ENCODE results near the gene GRB7. TPM values are rescaled to one million over a fixed set of nuclear protein-coding genes. Genes with fewer than 3 reads are reported as not detected.

GRB7 gene
- total and polyA plus RNA-seq, 10 donors, result 0.04 to 1.9 (median 0.51) TPM; not detected in 1

Small RNAs within 50 kb of the gene (microRNA-seq; reads per million reads assigned to microRNA genes)
- gene MIR4728, result 0.57 to 1.4 (median 1.4) reads per million in 3 donors

Small RNAs within 50 kb of the gene (small RNA-seq; reads per million reads assigned to genes)
- gene MIR4728, result 0 to 0.17 (median 0.04) reads per million in 4 donors

Other genes with a start within 250 kb of the GRB7 start
- not detected for gene NEUROD2, start 130.0 kb upstream of the GRB7 start, total RNA-seq
- gene NEUROD2, start 130.0 kb upstream of the GRB7 start, polyA plus RNA-seq, result under 1 TPM in 2 of 3 donors, not detected in 1; under 0.01 to 0.03 TPM
- not detected for gene PPP1R1B, start 111.0 kb upstream of the GRB7 start, total RNA-seq
- gene PPP1R1B, start 111.0 kb upstream of the GRB7 start, polyA plus RNA-seq, result under 1 TPM in 2 of 3 donors, not detected in 1; 0.06 to 0.26 TPM
- gene STARD3, start 100.8 kb upstream of the GRB7 start, total RNA-seq, result 100 to 1,000 TPM in 3 of 7 donors, 10 to 100 TPM in 4; 73.9 to 166 (median 98.7) TPM
- gene STARD3, start 100.8 kb upstream of the GRB7 start, polyA plus RNA-seq, result 100 to 1,000 TPM in 2 of 3 donors, 10 to 100 TPM in 1; 59.5 to 119 (median 102) TPM
- 1 to 10 TPM; 1.5 to 3.1 (median 2.2) TPM for gene TCAP, start 72.6 kb upstream of the GRB7 start, total RNA-seq
- gene TCAP, start 72.6 kb upstream of the GRB7 start, polyA plus RNA-seq, result 1 to 10 TPM; 1.6 to 3.2 (median 2.0) TPM
- 1 to 10 TPM in 1 of 7 donors, under 1 TPM in 2, not detected in 4; 0.47 to 2.4 (median 0.51) TPM for gene PNMT, start 69.5 kb upstream of the GRB7 start, total RNA-seq
- gene PNMT, start 69.5 kb upstream of the GRB7 start, polyA plus RNA-seq, result under 1 TPM; 0.28 to 0.93 (median 0.80) TPM
- 10 to 100 TPM; 15.5 to 27.4 (median 20.7) TPM for gene PGAP3, start 49.9 kb upstream of the GRB7 start, total RNA-seq
- gene PGAP3, start 49.9 kb upstream of the GRB7 start, polyA plus RNA-seq, result 10 to 100 TPM; 11.5 to 21.3 (median 18.3) TPM
- gene ERBB2, start 37.9 kb upstream of the GRB7 start, total RNA-seq, result 10 to 100 TPM in 5 of 7 donors, 1 to 10 TPM in 2; 8.5 to 15.9 (median 13.8) TPM
- gene ERBB2, start 37.9 kb upstream of the GRB7 start, polyA plus RNA-seq, result 1 to 10 TPM; 3.4 to 6.6 (median 4.3) TPM
- 10 to 100 TPM; 28.0 to 58.2 (median 40.5) TPM for gene MIEN1, start 7.4 kb upstream of the GRB7 start, total RNA-seq
- 10 to 100 TPM; 60.9 to 85.2 (median 78.7) TPM for gene MIEN1, start 7.4 kb upstream of the GRB7 start, polyA plus RNA-seq
- gene IKZF3, start 126.4 kb downstream of the GRB7 start, total RNA-seq, result 100 to 1,000 TPM in 1 of 7 donors, 10 to 100 TPM in 6; 79.1 to 132 (median 86.4) TPM
- gene IKZF3, start 126.4 kb downstream of the GRB7 start, polyA plus RNA-seq, result 10 to 100 TPM; 17.5 to 33.3 (median 27.8) TPM
- gene ZPBP2, start 130.3 kb downstream of the GRB7 start, total RNA-seq, result under 1 TPM in 3 of 7 donors, not detected in 4; 0.16 to 0.46 (median 0.17) TPM
- gene ZPBP2, start 130.3 kb downstream of the GRB7 start, polyA plus RNA-seq, result under 1 TPM; 0.22 to 0.29 (median 0.24) TPM
- 10 to 100 TPM; 15.4 to 30.0 (median 21.4) TPM for gene GSDMB, start 180.7 kb downstream of the GRB7 start, total RNA-seq
- gene GSDMB, start 180.7 kb downstream of the GRB7 start, polyA plus RNA-seq, result 10 to 100 TPM; 13.1 to 41.9 (median 18.2) TPM
- gene ORMDL3, start 189.7 kb downstream of the GRB7 start, total RNA-seq, result 10 to 100 TPM; 48.0 to 77.6 (median 58.2) TPM
- 10 to 100 TPM; 34.7 to 44.0 (median 40.5) TPM for gene ORMDL3, start 189.7 kb downstream of the GRB7 start, polyA plus RNA-seq
- gene LRRC3C, start 189.8 kb downstream of the GRB7 start, total RNA-seq, result not detected
- under 1 TPM in 1 of 3 donors, not detected in 2; 0.08 TPM for gene LRRC3C, start 189.8 kb downstream of the GRB7 start, polyA plus RNA-seq
- gene GSDMA, start 225.1 kb downstream of the GRB7 start, total RNA-seq, result 1 to 10 TPM in 1 of 7 donors, under 1 TPM in 4, not detected in 2; 0.30 to 1.2 (median 0.50) TPM
- gene GSDMA, start 225.1 kb downstream of the GRB7 start, polyA plus RNA-seq, result under 1 TPM in 2 of 3 donors, not detected in 1; 0.07 to 0.24 TPM
- gene PSMD3, start 242.9 kb downstream of the GRB7 start, total RNA-seq, result 10 to 100 TPM; 57.4 to 70.6 (median 65.5) TPM
- 10 to 100 TPM; 35.6 to 50.8 (median 43.5) TPM for gene PSMD3, start 242.9 kb downstream of the GRB7 start, polyA plus RNA-seq

Measured in spleen (tissue), 11 donors.